SK-N-SH (cell line): ENCODE measurements around the gene UBASH3B. TPM values are rescaled to one million over a fixed set of nuclear protein-coding genes. Genes with fewer than 3 reads are reported as not detected.

ENCODE experiments used
- CTCF ChIA-PET: fragments of 300-600, 350-600 bp; formaldehyde crosslinking; extraction: SDS; loops from one replicate; lab custom pipeline; 2021; lab: Yijun Ruan, JAX
- POLR2A ChIA-PET: fragments of 350-600 bp; sonication (Branson Sonifier 250); formaldehyde crosslinking; extraction: SDS; loops from one replicate; lab custom pipeline; 2020; ENCODE audit warnings: antibody characterized with exemption, inconsistent platforms; lab: Yijun Ruan, JAX
- DNase-seq: peaks from one replicate; pipeline ENCODE4 v3.0.0; 2012
- H2AFZ ChIP-seq: fragments of 200-600 bp; sonication (generic); 2 replicates; pipeline ENCODE4 v1.8.1; 2016; ENCODE audit warnings: antibody characterized with exemption, mild to moderate bottlenecking, low read depth
- H3F3A ChIP-seq: fragments of 200-600 bp; sonication (generic); replicated peaks from 2 replicates; pipeline ENCODE3; 2016; ENCODE audit warnings: antibody characterized with exemption, mild to moderate bottlenecking; ENCODE audit not compliant: insufficient read depth
- H3K27ac ChIP-seq, 2 experiments: fragments of 200-500 bp in 1 of 2; fragments of 200-600 bp in 1 of 2; sonication (Bioruptor generic) in 1 of 2; sonication (generic), shearing (Covaris generic) in 1 of 2; 2 replicates each; pipeline versions ENCODE4 v1.5.1 to v1.6.1; 2014 to 2016; ENCODE audit warnings: low read depth in 2 of 2, inconsistent platforms in 1 of 2, low read length in 1 of 2, mild to moderate bottlenecking in 1 of 2, mixed read lengths in 1 of 2
- H3K27me3 ChIP-seq: fragments of 200-600 bp; sonication (generic), shearing (Covaris generic); 2 replicates; pipeline ENCODE4 v1.6.1; 2016; ENCODE audit warnings: mixed run types; ENCODE audit not compliant: insufficient read depth
- H3K36me3 ChIP-seq, 2 experiments: fragments of 200-500 bp in 1 of 2; fragments of 200-600 bp in 1 of 2; sonication (Bioruptor generic) in 1 of 2; sonication (generic) in 1 of 2; replicated peaks in 1 of 2; 2 replicates each; pipeline versions ENCODE3 to v1.5.1; 2014 to 2016; ENCODE audit warnings: low read length in 1 of 2, mild to moderate bottlenecking in 1 of 2; ENCODE audit not compliant: insufficient read depth in 2 of 2, control insufficient read depth in 1 of 2
- H3K4me1 ChIP-seq, 2 experiments: fragments of 200-500 bp in 1 of 2; fragments of 200-600 bp in 1 of 2; sonication (Bioruptor generic) in 1 of 2; sonication (generic), shearing (Covaris generic) in 1 of 2; 2 replicates each; pipeline versions ENCODE4 v1.5.1 to v1.6.1; 2014 to 2016; ENCODE audit warnings: low read depth in 1 of 2, low read length in 1 of 2, mixed run types in 1 of 2; ENCODE audit not compliant: insufficient read depth in 2 of 2, control insufficient read depth in 1 of 2
- H3K4me2 ChIP-seq: fragments of 200-600 bp; sonication (generic), shearing (Covaris generic); 2 replicates; pipeline ENCODE4 v1.6.1; 2017; ENCODE audit warnings: mixed run types
- H3K4me3 ChIP-seq, 2 experiments: fragments of 200-500 bp in 1 of 2; fragments of 200-600 bp in 1 of 2; sonication (Bioruptor generic) in 1 of 2; sonication (generic), shearing (Covaris generic) in 1 of 2; 2 replicates each; pipeline versions ENCODE4 v1.5.1 to v1.8.1; 2014 to 2016; ENCODE audit warnings: low read depth in 2 of 2, inconsistent platforms in 1 of 2, low read length in 1 of 2, mild to moderate bottlenecking in 1 of 2, mixed read lengths in 1 of 2, moderate library complexity in 1 of 2
- H3K79me2 ChIP-seq: fragments of 200-600 bp; sonication (generic); 2 replicates; pipeline ENCODE4 v1.8.1; 2017; ENCODE audit warnings: mild to moderate bottlenecking; ENCODE audit not compliant: insufficient read depth
- H3K9ac ChIP-seq: fragments of 200-600 bp; sonication (generic); 2 replicates; pipeline ENCODE4 v1.6.1; 2017; ENCODE audit warnings: mixed run types
- H3K9me2 ChIP-seq: fragments of 200-600 bp; sonication (generic); 2 replicates; pipeline ENCODE4 v1.6.1; 2017; ENCODE audit warnings: mixed run types
- H3K9me3 ChIP-seq: fragments of 200-600 bp; sonication (generic); 2 replicates; pipeline ENCODE4 v1.6.1; 2017; ENCODE audit warnings: mixed run types, mild to moderate bottlenecking, moderate library complexity
- H4K20me1 ChIP-seq: fragments of 200-600 bp; sonication (generic); 2 replicates; pipeline ENCODE4 v1.6.1; 2017; ENCODE audit warnings: mild to moderate bottlenecking, mixed run types; ENCODE audit not compliant: insufficient read depth
- CHD2 ChIP-seq: fragments of 150-350 bp; IDR thresholded peaks from 2 replicates; pipeline ENCODE4 v1.6.1; 2018; ENCODE audit warnings: low read length; ENCODE audit not compliant: partially characterized antibody
- EP300 ChIP-seq, 2 experiments: IDR thresholded peaks; 2 replicates each; pipeline versions ENCODE4 v1.4.0 to v1.6.1; 2012; ENCODE audit warnings: borderline replicate concordance in 1 of 2, low read depth in 1 of 2, low read length in 1 of 2
- EZH2phosphoT487 ChIP-seq: fragments of 200-600 bp; sonication (generic); IDR thresholded peaks from 2 replicates; pipeline ENCODE4 v1.6.1; 2017; ENCODE audit warnings: low read depth, mixed run types, mild to moderate bottlenecking, antibody characterized with exemption, moderate library complexity, borderline replicate concordance
- FOXJ3 ChIP-seq: sonication (generic); formaldehyde crosslinking; IDR thresholded peaks from 2 replicates; pipeline ENCODE4 v1.5.1; 2020; ENCODE audit warnings: mild to moderate bottlenecking, missing genetic modification reagents
- GABPA ChIP-seq: IDR thresholded peaks from 2 replicates; pipeline ENCODE4 v1.4.0; 2012; ENCODE audit warnings: low read depth, mild to moderate bottlenecking
- JUND ChIP-seq: IDR thresholded peaks from 2 replicates; pipeline ENCODE4 v1.4.0; 2012
- MEF2A ChIP-seq: IDR thresholded peaks from 2 replicates; pipeline ENCODE4 v1.4.0; 2012; ENCODE audit warnings: low read depth, borderline replicate concordance
- MXI1 ChIP-seq: IDR thresholded peaks from 2 replicates; pipeline ENCODE4 v1.6.1; 2012; ENCODE audit warnings: mild to moderate bottlenecking, low read depth, low read length, improper control_type of control experiment
- NFIC ChIP-seq: IDR thresholded peaks from 2 replicates; pipeline ENCODE4 v1.4.0; 2012; ENCODE audit warnings: borderline replicate concordance
- NRF1 ChIP-seq: IDR thresholded peaks from 2 replicates; pipeline ENCODE4 v1.6.1; 2012; ENCODE audit warnings: low read depth, mild to moderate bottlenecking, low read length
- POLR2AphosphoS5 ChIP-seq: IDR thresholded peaks from 2 replicates; pipeline ENCODE4 v1.6.1; 2012; ENCODE audit warnings: low read depth, low read length
- RAD21 ChIP-seq: IDR thresholded peaks from 2 replicates; pipeline ENCODE4 v1.6.1; 2012; ENCODE audit warnings: mild to moderate bottlenecking, low read length
- RXRA ChIP-seq: IDR thresholded peaks from 2 replicates; pipeline ENCODE4 v1.4.0; 2012; ENCODE audit warnings: low read depth, mild to moderate bottlenecking, borderline replicate concordance
- SIN3A ChIP-seq: IDR thresholded peaks from 2 replicates; pipeline ENCODE4 v1.6.1; 2012; ENCODE audit warnings: low read depth, mild to moderate bottlenecking, low read length, moderate library complexity, borderline replicate concordance
- TEAD4 ChIP-seq: IDR thresholded peaks from 2 replicates; pipeline ENCODE4 v1.4.0; 2012; ENCODE audit warnings: mild to moderate bottlenecking, borderline replicate concordance; ENCODE audit not compliant: insufficient read depth
- WGBS: methylation state at CpG from one replicate; pipeline ENCODE4 v1.1.6; 2017; ENCODE audit warnings: low lambda C conversion rate; 5-methylcytosine and 5-hydroxymethylcytosine counted together
- polyA plus RNA-seq, 3 experiments: library from polyadenylated mRNA; depleted of rRNA; stranded (reverse); fragments of >200 nt; gene quantifications; 2 replicates each; pipeline ENCODE4 v1.2.3, GENCODE V29; 2012
- TF ChIP-seq, protein P1 (sequence below): IDR thresholded peaks from 2 replicates; pipeline ENCODE4 v1.4.0; 2012; ENCODE audit warnings: low read depth, borderline replicate concordance
- TF ChIP-seq, protein P2 (sequence below): fragments of 150-350 bp; IDR thresholded peaks from 2 replicates; pipeline ENCODE4 v1.6.1; 2017; ENCODE audit warnings: antibody characterized with exemption, low read length, low read depth, borderline replicate concordance
- TF ChIP-seq, protein P3 (sequence below): IDR thresholded peaks from 2 replicates; pipeline ENCODE4; 2012
- TF ChIP-seq, protein P4 (sequence below): IDR thresholded peaks from 2 replicates; pipeline ENCODE4 v1.4.0; 2012; ENCODE audit warnings: low read depth

Gene UBASH3B
- polyA plus RNA-seq, 1 of the 3 experiments (the other 2 are of a cell fraction) = 10.4 TPM

DNA sequence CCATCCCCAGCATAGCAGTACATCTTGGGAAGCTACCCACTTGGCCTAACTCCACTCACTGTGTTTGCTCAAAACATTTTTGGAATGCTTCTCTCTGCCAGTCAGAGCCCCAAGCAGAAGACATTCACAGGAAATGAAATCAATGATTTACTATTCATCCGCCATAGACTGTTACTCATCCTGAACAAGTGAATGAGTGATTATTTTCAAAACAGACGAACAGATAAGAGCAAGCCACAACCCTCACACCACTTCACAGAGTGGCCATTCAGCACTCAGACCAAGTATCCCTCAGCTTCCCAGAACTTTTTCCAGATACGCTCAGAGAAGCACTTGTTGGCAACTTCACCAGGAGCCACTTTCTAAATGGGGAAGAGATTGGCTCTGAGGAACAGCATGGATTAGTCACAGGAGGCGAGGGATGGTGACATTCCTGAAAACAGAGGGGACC, 13.0 kb upstream of the UBASH3B start (continued):
- TF ChIP-seq, protein P1, sequence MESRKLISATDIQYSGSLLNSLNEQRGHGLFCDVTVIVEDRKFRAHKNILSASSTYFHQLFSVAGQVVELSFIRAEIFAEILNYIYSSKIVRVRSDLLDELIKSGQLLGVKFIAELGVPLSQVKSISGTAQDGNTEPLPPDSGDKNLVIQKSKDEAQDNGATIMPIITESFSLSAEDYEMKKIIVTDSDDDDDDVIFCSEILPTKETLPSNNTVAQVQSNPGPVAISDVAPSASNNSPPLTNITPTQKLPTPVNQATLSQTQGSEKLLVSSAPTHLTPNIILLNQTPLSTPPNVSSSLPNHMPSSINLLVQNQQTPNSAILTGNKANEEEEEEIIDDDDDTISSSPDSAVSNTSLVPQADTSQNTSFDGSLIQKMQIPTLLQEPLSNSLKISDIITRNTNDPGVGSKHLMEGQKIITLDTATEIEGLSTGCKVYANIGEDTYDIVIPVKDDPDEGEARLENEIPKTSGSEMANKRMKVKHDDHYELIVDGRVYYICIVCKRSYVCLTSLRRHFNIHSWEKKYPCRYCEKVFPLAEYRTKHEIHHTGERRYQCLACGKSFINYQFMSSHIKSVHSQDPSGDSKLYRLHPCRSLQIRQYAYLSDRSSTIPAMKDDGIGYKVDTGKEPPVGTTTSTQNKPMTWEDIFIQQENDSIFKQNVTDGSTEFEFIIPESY = peak; percentile 67
- TF ChIP-seq GABPA (peak; percentile 47; the same call in 1 of the 2 replicates), MEF2A (peak; percentile 74; the same call in 1 of the 2 replicates)
- TF ChIP-seq, protein P2, sequence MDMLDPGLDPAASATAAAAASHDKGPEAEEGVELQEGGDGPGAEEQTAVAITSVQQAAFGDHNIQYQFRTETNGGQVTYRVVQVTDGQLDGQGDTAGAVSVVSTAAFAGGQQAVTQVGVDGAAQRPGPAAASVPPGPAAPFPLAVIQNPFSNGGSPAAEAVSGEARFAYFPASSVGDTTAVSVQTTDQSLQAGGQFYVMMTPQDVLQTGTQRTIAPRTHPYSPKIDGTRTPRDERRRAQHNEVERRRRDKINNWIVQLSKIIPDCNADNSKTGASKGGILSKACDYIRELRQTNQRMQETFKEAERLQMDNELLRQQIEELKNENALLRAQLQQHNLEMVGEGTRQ = no peak
- TF ChIP-seq, protein P3, sequence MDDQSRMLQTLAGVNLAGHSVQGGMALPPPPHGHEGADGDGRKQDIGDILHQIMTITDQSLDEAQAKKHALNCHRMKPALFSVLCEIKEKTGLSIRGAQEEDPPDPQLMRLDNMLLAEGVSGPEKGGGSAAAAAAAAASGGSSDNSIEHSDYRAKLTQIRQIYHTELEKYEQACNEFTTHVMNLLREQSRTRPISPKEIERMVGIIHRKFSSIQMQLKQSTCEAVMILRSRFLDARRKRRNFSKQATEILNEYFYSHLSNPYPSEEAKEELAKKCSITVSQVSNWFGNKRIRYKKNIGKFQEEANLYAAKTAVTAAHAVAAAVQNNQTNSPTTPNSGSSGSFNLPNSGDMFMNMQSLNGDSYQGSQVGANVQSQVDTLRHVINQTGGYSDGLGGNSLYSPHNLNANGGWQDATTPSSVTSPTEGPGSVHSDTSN = peak; percentile 96

DNA sequence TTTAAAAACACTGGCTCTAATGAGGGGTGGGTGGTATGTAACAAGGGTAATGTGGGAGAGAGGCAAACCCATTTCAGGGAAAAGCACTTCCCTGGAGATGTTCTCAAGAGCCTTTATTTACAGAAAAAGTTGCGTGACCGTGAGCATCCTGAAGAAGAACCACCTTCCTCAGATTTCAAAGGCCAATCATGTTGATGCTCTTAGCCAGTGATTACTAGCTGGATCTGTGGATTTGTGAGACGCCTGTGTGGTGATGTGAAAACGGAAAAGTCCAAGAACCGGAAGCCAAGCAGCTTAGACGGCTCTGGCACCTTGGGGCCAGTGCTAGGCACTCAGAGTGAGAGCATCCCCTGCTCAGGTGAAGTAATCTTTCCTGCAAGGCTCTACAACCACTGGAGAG, 12.6 kb upstream of the UBASH3B start:
- H3K27me3 ChIP-seq = no peaks in the 10 kb centered on the region
- H3K79me2 ChIP-seq = no peaks in the 10 kb centered on the region
- peak overlapping the region in 1 of 2 experiments; percentile 46; a peak in 2 of 4 replicates for H3K4me3 ChIP-seq
- peaks cover 32% of the 10 kb centered on the region for H3F3A ChIP-seq
- DNase-seq = no peak
- H2AFZ ChIP-seq = peak overlapping the region; percentile 64
- H3K4me2 ChIP-seq = peak overlapping the region; percentile 67
- H3K9me3 ChIP-seq = no peaks in the 10 kb centered on the region
- H3K4me1 ChIP-seq = peaks cover 0 to 21% of the 10 kb centered on the region in 2 experiments; a peak in 2 of 4 replicates
- no peak for TF ChIP-seq JUND
- no peak for TF ChIP-seq EP300 (IDR thresholded peaks at IDR 0.05; ENCODE audit: borderline replicate concordance in 1 of 2, low read depth in 1 of 2, low read length in 1 of 2)
- TF ChIP-seq, protein P1 = no peak
- no peak for TF ChIP-seq CHD2
- TF ChIP-seq, protein P4, sequence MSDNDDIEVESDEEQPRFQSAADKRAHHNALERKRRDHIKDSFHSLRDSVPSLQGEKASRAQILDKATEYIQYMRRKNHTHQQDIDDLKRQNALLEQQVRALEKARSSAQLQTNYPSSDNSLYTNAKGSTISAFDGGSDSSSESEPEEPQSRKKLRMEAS = no peak
- no peak for TF ChIP-seq POLR2AphosphoS5
- TF ChIP-seq RXRA = no peak
- no peak for TF ChIP-seq MXI1
- no peak for TF ChIP-seq RAD21
- TF ChIP-seq NFIC = no peak
- TF ChIP-seq, protein P3 = no peak
- TF ChIP-seq MEF2A = no peak
- TF ChIP-seq SIN3A = no peak
- TF ChIP-seq EZH2phosphoT487 = no peak
- TF ChIP-seq, protein P2 = no peak
- no peak for TF ChIP-seq FOXJ3
- no peak for TF ChIP-seq NRF1
- TF ChIP-seq TEAD4 = no peak
- WGBS = 64% methylated on average over 6 of the region's 6 CpGs
- no peaks in the 10 kb centered on the region for H3K36me3 ChIP-seq
- H4K20me1 ChIP-seq = no peaks in the 10 kb centered on the region
- POLR2A ChIA-PET = no interaction called here
- no peaks in the 10 kb centered on the region for H3K9me2 ChIP-seq
- CTCF ChIA-PET = interaction anchor here (1.0 to 1.5 kb wide), 3 partner anchors 10 to 17 kb away, joined by 3 to 5 read pairs (median 3); partner anchors contain the start of gene UBASH3B
- H3K9ac ChIP-seq = peak overlapping the region; percentile 52
- peak overlapping the region; percentile 39 to 96; a peak in 3 of 4 replicates for H3K27ac ChIP-seq
